Measurements from ENCODE around the gene SPPL2B.
"Not testable (repeated sequence)": the region's sequence is repeated elsewhere in the genome, so short reads cannot be mapped to it uniquely, and the experiment has no call there.

The SPPL2B gene

GRCh38 chr19:2363419-2363818, 34.9 kb downstream of the SPPL2B start:
- DNase-seq (ENCODE audit: low read depth, low spot score) = no peak
- no peak overlapping the region for H3K4me3 ChIP-seq (ENCODE audit: low read length)

- no peak overlapping the region for H3K4me3 ChIP-seq (ENCODE audit: low read length)
- no peak for DNase-seq (ENCODE audit: low read depth, low spot score)
Measured at GRCh38 chr19:2365201-2365970, 36.9 kb downstream of the SPPL2B start.

- H3K4me3 ChIP-seq (ENCODE audit: low read length) = no peak overlapping the region
- no peak for DNase-seq (ENCODE audit: low read depth, low spot score)
Measured at GRCh38 chr19:2371656-2372055, 43.2 kb downstream of the SPPL2B start.

- no peak for DNase-seq (ENCODE audit: low read depth, low spot score)
Measured at GRCh38 chr19:2372076-2372612, 43.7 kb downstream of the SPPL2B start.

GRCh38 chr19:2374808-2375207, 46.3 kb downstream of the SPPL2B start:
- no peak overlapping the region for H3K4me3 ChIP-seq (ENCODE audit: low read length)
- no peak for DNase-seq (ENCODE audit: low read depth, low spot score)

More at GRCh38 chr19:2372076-2372612, 43.7 kb downstream of the SPPL2B start:
- H3K4me3 ChIP-seq (ENCODE audit: low read length) = no peak overlapping the region

- H3K4me3 ChIP-seq (ENCODE audit: low read length) = no peak overlapping the region
- peak; percentile 39 for DNase-seq (ENCODE audit: low read depth, low spot score)
Measured at GRCh38 chr19:2375353-2376121, 47.1 kb downstream of the SPPL2B start.

- no peak for DNase-seq (ENCODE audit: low read depth, low spot score)
- no peak overlapping the region for H3K4me3 ChIP-seq (ENCODE audit: low read length)
Measured at GRCh38 chr19:2376784-2377519, 48.5 kb downstream of the SPPL2B start.

- DNase-seq (ENCODE audit: low read depth, low spot score) = no peak
- no peak overlapping the region for H3K4me3 ChIP-seq (ENCODE audit: low read length)
Measured at GRCh38 chr19:2380567-2380966, 52.1 kb downstream of the SPPL2B start.

- no peak overlapping the region for H3K4me3 ChIP-seq (ENCODE audit: low read length)
- no peak for DNase-seq (ENCODE audit: low read depth, low spot score)
Measured at GRCh38 chr19:2381148-2381820, 52.8 kb downstream of the SPPL2B start.

- no peak overlapping the region for H3K4me3 ChIP-seq (ENCODE audit: low read length)
- DNase-seq (ENCODE audit: low read depth, low spot score) = no peak
Measured at GRCh38 chr19:2382530-2383222, 54.2 kb downstream of the SPPL2B start.

GRCh38 chr19:2385053-2385721, 56.7 kb downstream of the SPPL2B start:
- H3K4me3 ChIP-seq (ENCODE audit: low read length) = no peak overlapping the region
- no peak for DNase-seq (ENCODE audit: low read depth, low spot score)

GRCh38 chr19:2387367-2388288, 59.1 kb downstream of the SPPL2B start:
- H3K4me3 ChIP-seq (ENCODE audit: low read length) = no peak overlapping the region
- no peak for DNase-seq (ENCODE audit: low read depth, low spot score)

- no peak for DNase-seq (ENCODE audit: low read depth, low spot score)
- no peak overlapping the region for H3K4me3 ChIP-seq (ENCODE audit: low read length)
Measured at GRCh38 chr19:2389594-2389993, 61.1 kb downstream of the SPPL2B start.

GRCh38 chr19:2391118-2391725, 62.7 kb downstream of the SPPL2B start:
- no peak overlapping the region for H3K4me3 ChIP-seq (ENCODE audit: low read length)
- DNase-seq (ENCODE audit: low read depth, low spot score) = peak; percentile 67

- H3K4me3 ChIP-seq (ENCODE audit: low read length) = no peak overlapping the region
- DNase-seq (ENCODE audit: low read depth, low spot score) = no peak
Measured at GRCh38 chr19:2392366-2392765, 63.9 kb downstream of the SPPL2B start.

- not testable (repeated sequence) for DNase-seq (ENCODE audit: low read depth, low spot score)
Measured at GRCh38 chr19:2392899-2393298, 64.4 kb downstream of the SPPL2B start.

GRCh38 chr19:2394054-2394441, 65.6 kb downstream of the SPPL2B start:
- H3K4me3 ChIP-seq (ENCODE audit: low read length) = no peak overlapping the region
- no peak for DNase-seq (ENCODE audit: low read depth, low spot score)

More at GRCh38 chr19:2392899-2393298, 64.4 kb downstream of the SPPL2B start:
- H3K4me3 ChIP-seq (ENCODE audit: low read length) = not testable (repeated sequence)
